ENCODE results near the gene CTNNA3. TPM values are rescaled to one million over a fixed set of nuclear protein-coding genes. Genes with fewer than 3 reads are reported as not detected.

Gene CTNNA3
- polyA plus RNA-seq, 1 experiment, result not detected

DNA sequence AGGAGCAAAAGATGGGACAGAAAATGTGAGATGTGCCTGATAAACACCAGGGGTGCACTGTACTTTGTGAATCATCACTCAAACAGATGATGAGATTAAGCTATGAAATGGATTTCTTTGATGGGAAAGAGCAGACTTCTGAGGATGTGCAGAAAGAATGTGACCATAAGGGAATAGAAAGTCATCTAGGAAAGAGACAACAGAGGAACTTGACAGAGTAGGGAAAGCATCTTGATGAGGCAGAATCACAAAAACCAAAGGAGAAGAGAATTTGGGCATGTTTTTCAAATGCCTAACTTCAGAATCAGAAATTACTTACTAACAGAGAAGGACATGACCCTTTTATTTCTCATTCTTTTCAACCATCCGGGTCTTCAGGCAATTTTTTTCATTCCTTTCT is 852.6 kb downstream of the CTNNA3 start:
- H3K27me3 ChIP-seq (ENCODE audit: control insufficient read depth, insufficient read depth, low read length), result no peaks in the 10 kb centered on the region
- CTCF ChIA-PET, result no interaction called here
- POLR2A ChIA-PET, result no interaction called here

DNA sequence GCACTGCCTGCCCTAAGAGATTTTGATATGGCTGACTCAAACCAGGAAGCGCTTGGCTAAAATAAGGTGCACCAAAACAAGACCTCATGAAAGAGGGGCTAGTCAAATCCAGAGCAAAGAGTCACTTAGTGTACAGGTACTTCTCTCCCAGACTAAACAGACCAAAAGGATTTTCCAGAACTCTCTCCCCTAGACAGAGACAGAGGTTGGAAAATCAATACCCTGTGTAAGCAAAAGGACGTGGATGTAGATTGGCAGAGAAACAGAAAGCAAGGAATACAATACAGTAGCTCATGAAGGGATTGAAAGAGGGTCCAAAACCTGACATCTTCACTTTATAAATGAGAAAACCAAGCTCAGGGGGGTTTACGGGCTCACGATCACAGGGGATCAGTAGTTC is 853.1 kb downstream of the CTNNA3 start:
- ChIA-PET POLR2A (no interaction called here), CTCF (no interaction called here)
- Histone ChIP-seq H3K27me3 (ENCODE audit: control insufficient read depth, insufficient read depth, low read length) (no peaks in the 10 kb centered on the region), H3K36me3 (ENCODE audit: control insufficient read depth, insufficient read depth, low read length) (no peaks in the 10 kb centered on the region), H3K4me3 (ENCODE audit: low read depth, low read length) (no peak overlapping the region)
- TF ChIP-seq, protein P1, sequence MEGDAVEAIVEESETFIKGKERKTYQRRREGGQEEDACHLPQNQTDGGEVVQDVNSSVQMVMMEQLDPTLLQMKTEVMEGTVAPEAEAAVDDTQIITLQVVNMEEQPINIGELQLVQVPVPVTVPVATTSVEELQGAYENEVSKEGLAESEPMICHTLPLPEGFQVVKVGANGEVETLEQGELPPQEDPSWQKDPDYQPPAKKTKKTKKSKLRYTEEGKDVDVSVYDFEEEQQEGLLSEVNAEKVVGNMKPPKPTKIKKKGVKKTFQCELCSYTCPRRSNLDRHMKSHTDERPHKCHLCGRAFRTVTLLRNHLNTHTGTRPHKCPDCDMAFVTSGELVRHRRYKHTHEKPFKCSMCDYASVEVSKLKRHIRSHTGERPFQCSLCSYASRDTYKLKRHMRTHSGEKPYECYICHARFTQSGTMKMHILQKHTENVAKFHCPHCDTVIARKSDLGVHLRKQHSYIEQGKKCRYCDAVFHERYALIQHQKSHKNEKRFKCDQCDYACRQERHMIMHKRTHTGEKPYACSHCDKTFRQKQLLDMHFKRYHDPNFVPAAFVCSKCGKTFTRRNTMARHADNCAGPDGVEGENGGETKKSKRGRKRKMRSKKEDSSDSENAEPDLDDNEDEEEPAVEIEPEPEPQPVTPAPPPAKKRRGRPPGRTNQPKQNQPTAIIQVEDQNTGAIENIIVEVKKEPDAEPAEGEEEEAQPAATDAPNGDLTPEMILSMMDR (IDR thresholded peaks at IDR 0.05; ENCODE audit: insufficient read depth, low read depth, low read length), result no peak
- DNase-seq (ENCODE audit: low read depth), result no peak

More for the DNA sequence above, 852.6 kb downstream of the CTNNA3 start:
- H3K36me3 ChIP-seq (ENCODE audit: control insufficient read depth, insufficient read depth, low read length), result no peaks in the 10 kb centered on the region
- TF ChIP-seq, protein P1 (IDR thresholded peaks at IDR 0.05; ENCODE audit: insufficient read depth, low read depth, low read length), result no peak
- H3K4me3 ChIP-seq (ENCODE audit: low read depth, low read length), result no peak overlapping the region
- DNase-seq (ENCODE audit: low read depth), result no peak

DNA sequence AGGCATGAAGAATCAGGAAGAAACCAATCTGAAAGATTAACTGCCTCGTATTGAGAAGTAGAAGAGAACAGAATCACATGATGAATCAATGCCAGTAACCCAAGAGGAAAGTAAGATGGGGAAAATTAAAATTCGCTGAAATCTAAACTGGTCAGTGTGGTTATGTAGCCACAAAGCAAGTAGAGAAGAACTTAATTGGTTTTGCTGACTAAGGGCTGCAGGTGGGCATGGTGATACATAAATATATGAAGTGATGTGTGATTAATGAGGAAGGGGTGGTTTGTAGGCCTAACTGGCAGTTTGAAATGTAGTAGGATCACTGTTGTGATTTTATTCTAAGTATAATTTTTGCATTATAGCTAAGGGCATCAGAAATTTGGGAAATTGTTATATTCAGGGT is 853.6 kb downstream of the CTNNA3 start:
- no peak overlapping the region for H3K4me3 ChIP-seq (ENCODE audit: low read depth, low read length)
- H3K36me3 ChIP-seq (ENCODE audit: control insufficient read depth, insufficient read depth, low read length), result no peaks in the 10 kb centered on the region
- ChIA-PET CTCF (no interaction called here), POLR2A (no interaction called here)
- H3K27me3 ChIP-seq (ENCODE audit: control insufficient read depth, insufficient read depth, low read length), result no peaks in the 10 kb centered on the region
- DNase-seq (ENCODE audit: low read depth), result no peak
- TF ChIP-seq, protein P1 (IDR thresholded peaks at IDR 0.05; ENCODE audit: insufficient read depth, low read depth, low read length), result no peak

DNA sequence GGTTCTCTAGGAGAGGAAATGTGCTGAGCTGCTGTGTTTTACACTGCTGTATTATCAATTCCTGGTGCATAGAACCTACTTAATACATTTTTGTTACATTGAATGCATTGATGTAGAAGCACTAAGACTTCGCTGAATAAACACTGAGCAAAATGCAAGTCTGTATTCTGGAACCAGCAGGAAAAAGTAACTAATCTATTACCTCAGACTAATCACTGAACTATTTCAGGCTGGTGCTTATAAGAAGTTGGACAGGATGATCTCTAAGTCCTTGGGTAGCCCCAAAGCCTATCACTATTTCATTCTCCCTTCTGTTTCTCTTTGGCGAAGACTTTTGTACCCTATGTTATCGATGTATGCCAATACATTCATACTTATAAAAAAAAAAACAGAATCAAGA is 857.3 kb downstream of the CTNNA3 start:
- TF ChIP-seq, protein P1 (IDR thresholded peaks at IDR 0.05; ENCODE audit: insufficient read depth, low read depth, low read length), result no peak
- ChIA-PET POLR2A (no interaction called here), CTCF (no interaction called here)
- DNase-seq (ENCODE audit: low read depth), result no peak
- Histone ChIP-seq H3K4me3 (ENCODE audit: low read depth, low read length) (no peak overlapping the region), H3K27me3 (ENCODE audit: control insufficient read depth, insufficient read depth, low read length) (no peaks in the 10 kb centered on the region), H3K36me3 (ENCODE audit: control insufficient read depth, insufficient read depth, low read length) (no peaks in the 10 kb centered on the region)

DNA sequence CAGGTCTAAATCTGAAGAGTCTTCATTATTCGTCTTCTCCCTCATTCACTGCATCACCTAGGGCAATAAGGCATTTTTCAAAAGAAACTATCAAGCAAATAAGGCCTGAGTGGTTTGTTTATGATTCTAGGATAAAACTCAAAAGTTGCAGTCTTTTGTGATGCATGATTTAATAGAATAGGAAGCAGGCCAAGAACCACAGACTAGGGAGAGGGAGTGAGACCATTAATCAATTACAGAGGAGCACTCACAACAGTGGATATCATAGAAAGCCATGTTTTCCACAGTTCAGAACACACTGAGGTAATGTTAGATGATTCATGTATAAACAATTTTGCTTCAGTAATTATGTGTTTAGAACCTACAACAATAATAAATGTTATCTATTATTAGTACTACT is 858.0 kb downstream of the CTNNA3 start:
- DNase-seq (ENCODE audit: low read depth), result peak; percentile 27
- Histone ChIP-seq H3K4me3 (ENCODE audit: low read depth, low read length) (no peak overlapping the region), H3K36me3 (ENCODE audit: control insufficient read depth, insufficient read depth, low read length) (no peaks in the 10 kb centered on the region), H3K27me3 (ENCODE audit: control insufficient read depth, insufficient read depth, low read length) (no peaks in the 10 kb centered on the region)
- ChIA-PET CTCF (interaction anchor here (0.6 kb wide), 1 partner anchor 1222 kb away, joined by 3 read pairs; no protein-coding TSS in a partner anchor), POLR2A (no interaction called here)
- TF ChIP-seq, protein P1 (IDR thresholded peaks at IDR 0.05; ENCODE audit: insufficient read depth, low read depth, low read length), result no peak

All from BJ (cell line).